GM12878 (cell line): ENCODE results near the gene CP. TPM values are rescaled to one million over a fixed set of nuclear protein-coding genes. Genes with fewer than 3 reads are reported as not detected.
A peak's percentile ranks its signal among the peaks of the same experiment; 100 is the strongest.

Experiments
- ATAC-seq: fragments of 200-7000 bp; cut with Tn5 transposase; 3 replicates; pipeline ENCODE4 v1.9.1; 2020; ENCODE audit warnings: mild to moderate bottlenecking, moderate library complexity
- BruUV-seq: library from RNA; stranded (reverse); fragments of 400-500 nt; replicated peaks from 2 replicates; lab custom pipeline; 2021; lab: Mats Ljungman, UMichigan
- CTCF ChIA-PET: fragments of 300-600 bp; sonication (Branson Sonifier 250); formaldehyde crosslinking; extraction: SDS; loops from one replicate; lab custom pipeline; 2021; ENCODE audit warnings: inconsistent platforms; lab: Yijun Ruan, JAX
- POLR2A ChIA-PET: fragments of 350-600 bp; formaldehyde crosslinking; extraction: SDS; loops from one replicate; lab custom pipeline; 2021; ENCODE audit warnings: inconsistent platforms; lab: Charles Lee
- RAD21 ChIA-PET: fragments of 300-600 bp; sonication (Branson Sonifier 250); formaldehyde crosslinking; loops from one replicate; lab custom pipeline; 2023; ENCODE audit warnings: antibody characterized with exemption; ENCODE audit not compliant: unreplicated experiment; lab: Charles Lee
- SMC1A ChIA-PET: fragments of 300-600 bp; sonication (Branson Sonifier 250); formaldehyde crosslinking; loops from one replicate; lab custom pipeline; 2023; ENCODE audit not compliant: unreplicated experiment, uncharacterized antibody; lab: Charles Lee
- DNase-seq: peaks from one replicate; pipeline ENCODE4 v3.0.0-alpha.2; 2011; ENCODE audit warnings: low read depth, low spot score
- FAIRE-seq: peaks from 3 replicates; lab custom pipeline; 2011; peaks lifted over from hg19 to GRCh38; lab: Jason Lieb, UNC
- H2AFZ ChIP-seq: 2 replicates; pipeline ENCODE4 v1.6.0; 2011; ENCODE audit warnings: low read depth, low read length, control low read depth; ENCODE audit not compliant: control insufficient read depth
- H3K27ac ChIP-seq: 2 replicates; pipeline ENCODE4 v1.5.1; 2011; ENCODE audit warnings: control low read depth; ENCODE audit not compliant: control insufficient read depth, insufficient read depth
- H3K27me3 ChIP-seq, 2 experiments: replicated peaks in 1 of 2; 2 replicates each; pipeline versions ENCODE4 v1.6.0 to v1.6.1; 2011; ENCODE audit warnings: low read length in 1 of 2; ENCODE audit not compliant: control insufficient read depth in 2 of 2, insufficient read depth in 2 of 2
- H3K36me3 ChIP-seq, 2 experiments: 2 replicates each; pipeline ENCODE4 v1.5.1; 2011; ENCODE audit warnings: low read length in 1 of 2; ENCODE audit not compliant: control insufficient read depth in 2 of 2, insufficient read depth in 2 of 2
- H3K4me1 ChIP-seq: 2 replicates; pipeline ENCODE4 v1.6.1; 2011; ENCODE audit warnings: mild to moderate bottlenecking, low read length, moderate library complexity, mixed read lengths; ENCODE audit not compliant: control insufficient read depth, insufficient read depth
- H3K4me2 ChIP-seq: 2 replicates; pipeline ENCODE4 v1.6.0; 2011; ENCODE audit warnings: control low read depth; ENCODE audit not compliant: control insufficient read depth, insufficient read depth
- H3K4me3 ChIP-seq: fragments of 200-600 bp; sonication (generic); 2 replicates; pipeline ENCODE4 v1.5.1; 2016
- H3K79me2 ChIP-seq: 2 replicates; pipeline ENCODE4 v1.6.0; 2011; ENCODE audit warnings: low read length; ENCODE audit not compliant: control insufficient read depth, insufficient read depth
- H3K9ac ChIP-seq: 2 replicates; pipeline ENCODE4 v1.8.0; 2011; ENCODE audit warnings: low read length, control low read depth, mixed read lengths; ENCODE audit not compliant: control insufficient read depth, insufficient read depth
- H3K9me3 ChIP-seq: replicated peaks from 3 replicates; pipeline ENCODE4 v1.5.1; 2011; ENCODE audit warnings: mild to moderate bottlenecking, low read length; ENCODE audit not compliant: control insufficient read depth, insufficient read depth
- H4K20me1 ChIP-seq: 2 replicates; pipeline ENCODE4 v1.6.0; 2011; ENCODE audit not compliant: control insufficient read depth, insufficient read depth
- E2F8 ChIP-seq: fragments of 450-650 bp; IDR thresholded peaks from 2 replicates; pipeline ENCODE4 v1.6.1; 2018; ENCODE audit warnings: mild to moderate bottlenecking, low read depth, moderate library complexity; ENCODE audit not compliant: partially characterized antibody
- POLR2AphosphoS2 ChIP-seq: IDR thresholded peaks from 2 replicates; pipeline ENCODE4 v1.6.1; 2011; ENCODE audit warnings: low read depth, mild to moderate bottlenecking, low read length, improper control_type of control experiment, moderate library complexity
- SMC3 ChIP-seq: IDR thresholded peaks from 2 replicates; pipeline ENCODE4 v1.6.1; 2011; ENCODE audit warnings: low read length, improper control_type of control experiment, borderline replicate concordance
- ZNF24 ChIP-seq: fragments of 450-650 bp; IDR thresholded peaks from 2 replicates; pipeline ENCODE4 v1.6.1; 2017; ENCODE audit warnings: antibody characterized with exemption, mild to moderate bottlenecking
- WGBS: methylation state at CpG from one replicate; pipeline ENCODE4 v1.1.6; 2016; ENCODE audit warnings: low lambda C conversion rate; ENCODE audit not compliant: insufficient replicate concordance, insufficient coverage; ENCODE audit errors: missing lambda C conversion rate; 5-methylcytosine and 5-hydroxymethylcytosine counted together
- in situ Hi-C: fragments of 300-500 bp; cut with MboI; formaldehyde crosslinking; loops from 9 replicates; pipeline ENCODE4 v1.14.3; 2018; ENCODE audit warnings: mixed read lengths
- intact Hi-C: fragments of 100-400 bp; cut with micrococcal nuclease; formaldehyde crosslinking; loops from one replicate; pipeline ENCODE4 v1.14.2; 2022; ENCODE audit not compliant: unreplicated experiment
- polyA plus RNA-seq, 11 experiments: library from polyadenylated mRNA; depleted of rRNA in 4 of 11; unstranded in 6 of 11; stranded (reverse) in 5 of 11; fragments of >200 nt; fragmentation: Nextera tagmentation in 4 of 11; fragmentation: Illumina TruSeq in 1 of 11; extraction: Ambion mirVana in 4 of 11; extraction: Trizol in 1 of 11; gene quantifications; 1 replicate in 1 of 11; 2 replicates in 10 of 11; pipeline versions ENCODE4 v1.2.1 to v1.2.3, GENCODE V29; 2011 to 2016; ENCODE audit warnings: inconsistent platforms in 2 of 11, missing spikeins in 2 of 11, low read depth in 1 of 11
- total RNA-seq, 4 experiments: library from RNA; depleted of rRNA in 3 of 4; stranded (reverse); fragments of >200 nt in 3 of 4; fragmentation: Illumina TruSeq in 1 of 4; extraction: Trizol in 1 of 4; gene quantifications; 2 replicates each; pipeline versions ENCODE4 v1.2.1 to v1.2.3, GENCODE V29; 2013 to 2021
- TF ChIP-seq, protein P1 (sequence below): fragments of 150-350 bp; IDR thresholded peaks from 2 replicates; pipeline ENCODE4 v1.6.1; 2014; ENCODE audit warnings: mild to moderate bottlenecking, low read depth, low read length

CP gene
- total and polyA plus RNA-seq, 10 of the 15 experiments (the other 5 are each of a cell fraction or from before 2014, with no cell fraction given) = 0.14 to 1.2 (median 0.30) TPM; not detected in 6

- CTCF ChIA-PET = no interaction called here
Measured at GRCh38 chr3:149226776-149227175, 5.1 kb upstream of the CP start.

More at GRCh38 chr3:149226776-149227175, 5.1 kb upstream of the CP start:
- no peak overlapping the region for H3K27ac ChIP-seq
- FAIRE-seq (no peak), ATAC-seq (no peak)
- intact Hi-C loops = no loop called here
- 84% methylated on average over 1 of the region's 1 CpG for WGBS
- no peak overlapping the region for H3K9ac ChIP-seq
- TF ChIP-seq E2F8 = no peak
- no peak for TF ChIP-seq POLR2AphosphoS2
- TF ChIP-seq, protein P1, sequence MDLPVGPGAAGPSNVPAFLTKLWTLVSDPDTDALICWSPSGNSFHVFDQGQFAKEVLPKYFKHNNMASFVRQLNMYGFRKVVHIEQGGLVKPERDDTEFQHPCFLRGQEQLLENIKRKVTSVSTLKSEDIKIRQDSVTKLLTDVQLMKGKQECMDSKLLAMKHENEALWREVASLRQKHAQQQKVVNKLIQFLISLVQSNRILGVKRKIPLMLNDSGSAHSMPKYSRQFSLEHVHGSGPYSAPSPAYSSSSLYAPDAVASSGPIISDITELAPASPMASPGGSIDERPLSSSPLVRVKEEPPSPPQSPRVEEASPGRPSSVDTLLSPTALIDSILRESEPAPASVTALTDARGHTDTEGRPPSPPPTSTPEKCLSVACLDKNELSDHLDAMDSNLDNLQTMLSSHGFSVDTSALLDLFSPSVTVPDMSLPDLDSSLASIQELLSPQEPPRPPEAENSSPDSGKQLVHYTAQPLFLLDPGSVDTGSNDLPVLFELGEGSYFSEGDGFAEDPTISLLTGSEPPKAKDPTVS = no peak
- peak; percentile 47; the same call in 1 of the 2 replicates for TF ChIP-seq ZNF24
- TF ChIP-seq SMC3 = no peak
- TF ChIP-seq, all 136 proteins: peak for 1
- in situ Hi-C loops = no loop called here
- ChIA-PET POLR2A (no interaction called here), SMC1A (interaction anchor here (0.8 kb wide), 1 partner anchor 106 kb away, joined by 3 read pairs; no protein-coding TSS in a partner anchor), RAD21 (interaction anchor here (1.2 kb wide), 1 partner anchor 106 kb away, joined by 3 read pairs; no protein-coding TSS in a partner anchor)
- H3K27me3 ChIP-seq = no peaks in the 10 kb centered on the region
- no peak for DNase-seq
- no peaks in the 10 kb centered on the region for H3K36me3 ChIP-seq
- no peaks in the 10 kb centered on the region for H3K79me2 ChIP-seq
- H2AFZ ChIP-seq = no peak overlapping the region
- no peak overlapping the region for H3K4me2 ChIP-seq
- H3K9me3 ChIP-seq = no peaks in the 10 kb centered on the region
- no TSS peak for BruUV-seq
- H4K20me1 ChIP-seq = no peaks in the 10 kb centered on the region
- no peaks in the 10 kb centered on the region; the same call in 1 of the 2 replicates for H3K4me1 ChIP-seq
- no peak overlapping the region for H3K4me3 ChIP-seq
